H1 (cell line): ENCODE measurements around the gene COLQ. TPM values are rescaled to one million over a fixed set of nuclear protein-coding genes. Genes with fewer than 3 reads are reported as not detected.

Experiments
- CTCF ChIA-PET: fragments of 300-600 bp; sonication (Branson Sonifier 250); formaldehyde crosslinking; loops from one replicate; lab custom pipeline; 2021; ENCODE audit not compliant: partially characterized antibody; lab: Charles Lee
- POLR2A ChIA-PET: fragments of 300-600 bp; sonication (Branson Sonifier 250); formaldehyde crosslinking; loops from one replicate; lab custom pipeline; 2021; ENCODE audit warnings: inconsistent platforms; ENCODE audit not compliant: partially characterized antibody; lab: Charles Lee
- DNase-seq, 2 experiments: peaks; one replicate each; pipeline versions ENCODE4 v3.0.0 to v3.0.0-alpha.2; 2010 to 2022; ENCODE audit warnings: low spot score in 2 of 2, low read depth in 1 of 2, mixed read lengths in 1 of 2
- FAIRE-seq: peaks from 2 replicates; lab custom pipeline; 2011; peaks lifted over from hg19 to GRCh38; lab: Jason Lieb, UNC
- H2AFZ ChIP-seq: 2 replicates; pipeline ENCODE4 v1.8.1; 2012; ENCODE audit warnings: low read length, inconsistent platforms
- H2AK5ac ChIP-seq: 2 replicates; pipeline ENCODE4 v1.6.1; 2013; ENCODE audit warnings: low read depth, low read length
- H2BK120ac ChIP-seq: replicated peaks from 2 replicates; pipeline ENCODE3; 2013; ENCODE audit warnings: low read depth, low read length, inconsistent platforms
- H2BK12ac ChIP-seq: 2 replicates; pipeline ENCODE4 v1.6.1; 2013; ENCODE audit warnings: low read depth, low read length
- H2BK15ac ChIP-seq: 2 replicates; pipeline ENCODE4 v1.6.1; 2013; ENCODE audit warnings: low read length
- H2BK20ac ChIP-seq: 2 replicates; pipeline ENCODE4 v1.6.1; 2013; ENCODE audit warnings: low read length
- H2BK5ac ChIP-seq: 2 replicates; pipeline ENCODE4 v1.6.1; 2013; ENCODE audit warnings: low read depth, low read length
- H3K14ac ChIP-seq: 2 replicates; pipeline ENCODE4 v1.6.1; 2013; ENCODE audit warnings: inconsistent platforms; ENCODE audit not compliant: insufficient read length
- H3K18ac ChIP-seq: 2 replicates; pipeline ENCODE4 v1.6.1; 2013; ENCODE audit warnings: low read length; ENCODE audit errors: extremely low read depth
- H3K23ac ChIP-seq: 2 replicates; pipeline ENCODE4 v1.6.1; 2013; ENCODE audit warnings: inconsistent platforms; ENCODE audit not compliant: insufficient read length
- H3K23me2 ChIP-seq: 2 replicates; pipeline ENCODE4 v1.6.1; 2013; ENCODE audit warnings: low read depth, low read length
- H3K27ac ChIP-seq: 2 replicates; pipeline ENCODE4 v1.6.1; 2011; ENCODE audit warnings: low read depth, low read length, inconsistent platforms
- H3K27me3 ChIP-seq, 4 experiments: replicated peaks in 1 of 4; 1 replicate in 1 of 4; 2 replicates in 3 of 4; pipeline versions ENCODE4 v1.6.1 to v1.8.1; 2011 to 2013; ENCODE audit warnings: low read length in 3 of 4, mild to moderate bottlenecking in 3 of 4, inconsistent platforms in 2 of 4, mixed read lengths in 2 of 4, moderate library complexity in 1 of 4; ENCODE audit not compliant: control insufficient read depth in 3 of 4, insufficient read depth in 3 of 4; ENCODE audit errors: extremely low read depth in 1 of 4
- H3K36me3 ChIP-seq, 4 experiments: 2 replicates each; pipeline versions ENCODE4 v1.6.1 to v1.8.1; 2011 to 2013; ENCODE audit warnings: mild to moderate bottlenecking in 4 of 4, low read length in 3 of 4, moderate library complexity in 2 of 4, control low read depth in 1 of 4, inconsistent platforms in 1 of 4; ENCODE audit not compliant: insufficient read depth in 4 of 4, control insufficient read depth in 2 of 4
- H3K4ac ChIP-seq: replicated peaks from 2 replicates; pipeline ENCODE3; 2013; ENCODE audit warnings: low read length, low read depth, mixed read lengths, inconsistent platforms; ENCODE audit not compliant: insufficient read length
- H3K4me1 ChIP-seq, 4 experiments: replicated peaks in 1 of 4; 1 replicate in 1 of 4; 2 replicates in 3 of 4; pipeline versions ENCODE4 v1.6.1 to v1.8.1; 2011 to 2013; ENCODE audit warnings: low read length in 3 of 4, inconsistent platforms in 2 of 4, mixed read lengths in 1 of 4; ENCODE audit not compliant: insufficient read depth in 4 of 4, control insufficient read depth in 3 of 4
- H3K4me2 ChIP-seq, 2 experiments: 2 replicates each; pipeline versions ENCODE4 v1.6.1 to v1.8.1; 2011 to 2013; ENCODE audit warnings: low read depth in 2 of 2, low read length in 2 of 2, control low read depth in 1 of 2, inconsistent platforms in 1 of 2, mild to moderate bottlenecking in 1 of 2; ENCODE audit not compliant: insufficient read depth in 1 of 2
- H3K4me3 ChIP-seq, 4 experiments: fragments of 200-600, 300-600 bp in 1 of 4; sonication (generic), shearing (Covaris generic), sonication (Bioruptor Twin) in 1 of 4; 2 replicates each; pipeline versions ENCODE4 v1.5.1 to v1.8.1; 2011 to 2016; ENCODE audit warnings: low read length in 4 of 4, low read depth in 3 of 4, control low read depth in 2 of 4, inconsistent platforms in 2 of 4, mild to moderate bottlenecking in 2 of 4, mixed read lengths in 1 of 4, moderate library complexity in 1 of 4; ENCODE audit not compliant: insufficient read depth in 2 of 4; ENCODE audit errors: extremely low read depth in 1 of 4
- H3K56ac ChIP-seq: replicated peaks from 2 replicates; pipeline ENCODE3; 2013; ENCODE audit warnings: low read depth, mild to moderate bottlenecking, mixed read lengths, low read length, inconsistent platforms; ENCODE audit not compliant: insufficient read length
- H3K79me1 ChIP-seq: 2 replicates; pipeline ENCODE4 v1.6.1; 2013; ENCODE audit warnings: low read depth, low read length, control low read depth
- H3K79me2 ChIP-seq, 2 experiments: 2 replicates each; pipeline versions ENCODE4 v1.6.1 to v1.8.1; 2012 to 2013; ENCODE audit warnings: low read length in 2 of 2, mild to moderate bottlenecking in 2 of 2, inconsistent platforms in 1 of 2; ENCODE audit not compliant: insufficient read depth in 2 of 2, control insufficient read depth in 1 of 2
- H3K9ac ChIP-seq, 4 experiments: replicated peaks in 1 of 4; 1 replicate in 1 of 4; 2 replicates in 3 of 4; pipeline versions ENCODE4 v1.6.1 to v1.8.1; 2011 to 2013; ENCODE audit warnings: low read depth in 3 of 4, low read length in 3 of 4, control low read depth in 2 of 4, mild to moderate bottlenecking in 2 of 4, moderate library complexity in 2 of 4, inconsistent platforms in 1 of 4; ENCODE audit errors: extremely low read depth in 1 of 4
- H3K9me3 ChIP-seq, 2 experiments: 2 replicates each; pipeline versions ENCODE4 v1.6.1 to v1.8.1; 2012 to 2013; ENCODE audit warnings: mild to moderate bottlenecking in 2 of 2, moderate library complexity in 2 of 2, control low read depth in 1 of 2, inconsistent platforms in 1 of 2, low read depth in 1 of 2, low read length in 1 of 2, mixed read lengths in 1 of 2; ENCODE audit not compliant: insufficient read depth in 2 of 2
- H4K20me1 ChIP-seq, 2 experiments: replicated peaks in 1 of 2; 2 replicates each; pipeline versions ENCODE3 to v1.8.1; 2011 to 2013; ENCODE audit warnings: inconsistent platforms in 2 of 2, low read length in 2 of 2, mild to moderate bottlenecking in 1 of 2; ENCODE audit not compliant: insufficient read depth in 2 of 2, control insufficient read depth in 1 of 2
- H4K5ac ChIP-seq: 2 replicates; pipeline ENCODE4 v1.6.1; 2013; ENCODE audit warnings: low read length, low read depth, mixed read lengths, inconsistent platforms; ENCODE audit not compliant: insufficient read length
- H4K8ac ChIP-seq: 2 replicates; pipeline ENCODE4 v1.8.0; 2013; ENCODE audit warnings: mild to moderate bottlenecking, moderate library complexity, low read length, inconsistent platforms; ENCODE audit not compliant: insufficient read depth; ENCODE audit errors: extremely low read depth
- H4K91ac ChIP-seq: replicated peaks from 2 replicates; pipeline ENCODE3; 2013; ENCODE audit warnings: low read length, mixed read lengths, inconsistent platforms; ENCODE audit not compliant: insufficient read length
- BCL11A ChIP-seq, 2 experiments: IDR thresholded peaks; one replicate each; pipeline ENCODE4 v1.6.1; 2011; ENCODE audit warnings: low read depth in 2 of 2, low read length in 2 of 2, mild to moderate bottlenecking in 2 of 2
- CREB1 ChIP-seq: IDR thresholded peaks from 2 replicates; pipeline ENCODE4 v1.6.1; 2012; ENCODE audit warnings: inconsistent platforms
- CTBP2 ChIP-seq: IDR thresholded peaks from 2 replicates; pipeline ENCODE4 v1.7.0; 2011; ENCODE audit warnings: borderline replicate concordance, mild to moderate bottlenecking, moderate library complexity, mixed read lengths, low read length; ENCODE audit not compliant: insufficient read depth, insufficient read length
- EGR1 ChIP-seq: IDR thresholded peaks from 2 replicates; pipeline ENCODE4 v1.6.1; 2011; ENCODE audit warnings: low read depth, low read length, borderline replicate concordance
- FOSL1 ChIP-seq: IDR thresholded peaks from 2 replicates; pipeline ENCODE4 v1.6.1; 2011; ENCODE audit warnings: mild to moderate bottlenecking, low read depth, low read length, moderate library complexity; ENCODE audit not compliant: insufficient read depth
- KDM4A ChIP-seq: IDR thresholded peaks from one replicate; pipeline ENCODE4 v1.7.1; 2012; ENCODE audit warnings: low read depth, mild to moderate bottlenecking, moderate library complexity, low read length, inconsistent platforms; ENCODE audit not compliant: severe bottlenecking
- KDM5A ChIP-seq: fragments of 200-600 bp; IDR thresholded peaks from 2 replicates; pipeline ENCODE4 v1.7.1; 2012; ENCODE audit warnings: mild to moderate bottlenecking, low read length, inconsistent platforms, mixed read lengths
- RAD21 ChIP-seq, 2 experiments: IDR thresholded peaks in 1 of 2; conservative IDR thresholded peaks in 1 of 2; 2 replicates each; pipeline ENCODE4 v1.6.1; 2011; ENCODE audit warnings: low read depth in 2 of 2, low read length in 2 of 2, improper control_type of control experiment in 1 of 2, inconsistent platforms in 1 of 2, mild to moderate bottlenecking in 1 of 2, moderate library complexity in 1 of 2
- RBBP5 ChIP-seq: IDR thresholded peaks from 2 replicates; pipeline ENCODE4 v1.7.1; 2012; ENCODE audit warnings: low read depth, mild to moderate bottlenecking, inconsistent platforms, low read length, moderate library complexity, borderline replicate concordance
- TBP ChIP-seq: IDR thresholded peaks from 2 replicates; pipeline ENCODE4 v1.6.1; 2011; ENCODE audit warnings: low read depth, low read length, improper control_type of control experiment
- TCF12 ChIP-seq: IDR thresholded peaks from 2 replicates; pipeline ENCODE4 v1.6.1; 2011; ENCODE audit warnings: low read depth, mild to moderate bottlenecking, low read length
- YY1 ChIP-seq: IDR thresholded peaks from 2 replicates; pipeline ENCODE4 v1.6.1; 2011; ENCODE audit warnings: low read depth, mild to moderate bottlenecking, low read length
- WGBS, 2 experiments: shearing (Covaris generic) in 1 of 2; methylation state at CpG; one replicate each; pipeline versions ENCODE4 v1.1.6 to v1.1.7; 2013 to 2015; ENCODE audit warnings: low lambda C conversion rate in 2 of 2, mixed read lengths in 2 of 2, inconsistent platforms in 1 of 2, low coverage in 1 of 2, missing lambda C conversion rate in 1 of 2; ENCODE audit not compliant: insufficient replicate concordance in 2 of 2, insufficient coverage in 1 of 2, insufficient read length in 1 of 2; ENCODE audit errors: extremely low coverage in 1 of 2, missing lambda C conversion rate in 1 of 2; 5-methylcytosine and 5-hydroxymethylcytosine counted together
- polyA plus RNA-seq, 7 experiments: library from polyadenylated mRNA; depleted of rRNA in 3 of 7; stranded (reverse) in 5 of 7; unstranded in 2 of 7; fragments of >200 nt in 5 of 7; fragments of 200-250 nt in 2 of 7; gene quantifications; 1 replicate in 5 of 7; 2 replicates in 1 of 7; 4 replicates in 1 of 7; pipeline versions ENCODE4 v1.2.1 to v1.2.3, GENCODE V29; 2011 to 2013; ENCODE audit warnings: missing spikeins in 2 of 7, mixed read lengths in 2 of 7
- total RNA-seq: library from RNA; stranded (reverse); fragmentation: NEBNext Ultra II Directional; extraction: Animal tissue kit (Norgen Biotek cat#: 25700); gene quantifications from 2 replicates; pipeline ENCODE4 v1.2.1, GENCODE V29; 2021
- TF ChIP-seq, protein P1 (sequence below): IDR thresholded peaks from 2 replicates; pipeline ENCODE4 v1.6.1; 2011; ENCODE audit warnings: low read length, improper control_type of control experiment

Gene COLQ
- total and polyA plus RNA-seq, 2 of the 8 experiments (the other 6 are each of a cell fraction or from before 2014, with no cell fraction given) = 1.5 to 1.9 TPM

DNA sequence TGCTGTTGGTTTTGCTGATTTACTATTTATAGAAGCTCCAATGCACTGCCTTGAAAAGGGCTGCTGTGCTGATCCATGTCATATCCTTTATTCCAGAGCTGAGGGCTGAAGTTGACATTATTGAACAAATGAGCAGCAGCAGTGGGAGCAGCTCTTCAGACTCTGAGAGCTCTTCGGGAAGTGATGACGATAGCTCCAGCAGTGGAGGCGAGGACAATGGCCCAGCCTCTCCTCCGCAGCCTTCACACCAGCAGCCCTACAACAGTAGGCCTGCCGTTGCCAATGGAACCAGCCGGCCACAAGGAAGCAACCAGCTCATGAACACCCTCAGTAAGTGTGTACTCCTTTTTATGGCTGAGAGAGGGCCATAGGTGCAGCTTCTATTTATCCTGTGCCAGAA, 85.3 kb downstream of the COLQ start:
- Histone ChIP-seq H2AFZ (no peak overlapping the region), H3K79me1 (no peaks in the 10 kb centered on the region), H3K23ac (no peak overlapping the region), H3K36me3 (peaks cover 20 to 81% (median 60%) of the 10 kb centered on the region in 4 experiments), H4K20me1 (peaks cover 0 to 2% of the 10 kb centered on the region in 2 experiments), H3K79me2 (no peaks in the 10 kb centered on the region), H2BK120ac (no peak overlapping the region), H3K18ac (no peak overlapping the region), H4K5ac (no peak overlapping the region), H3K4me2 (no peak overlapping the region), H3K4me1 (no peaks in the 10 kb centered on the region), H4K8ac (no peak overlapping the region), H2BK5ac (no peak overlapping the region), H2BK20ac (no peak overlapping the region), H3K23me2 (no peaks in the 10 kb centered on the region), H3K56ac (no peak overlapping the region), H2BK12ac (no peak overlapping the region), H3K27me3 (no peaks in the 10 kb centered on the region), H3K9me3 (no peaks in the 10 kb centered on the region), H3K14ac (no peak overlapping the region), H3K27ac (no peak overlapping the region), H2BK15ac (no peak overlapping the region), H3K4me3 (no peak overlapping the region), H4K91ac (no peak overlapping the region), H3K4ac (no peak overlapping the region), H3K9ac (no peak overlapping the region), H2AK5ac (no peak overlapping the region)
- WGBS, 2 experiments = 91% methylated on average over 6 of the region's 6 CpGs; no CpG with 5 or more reads in 1 of the 2 experiments
- no peak for FAIRE-seq
- CTCF ChIA-PET = interaction anchor here (1.1 to 1.2 kb wide), 2 partner anchors 9 to 329 kb away, joined by 3 to 5 read pairs; partner anchors contain the start of genes EAF1 and METTL6
- DNase-seq = no peak
- POLR2A ChIA-PET = interaction anchor here (0.5 to 0.6 kb wide), 2 partner anchors 27 to 908 kb away, joined by 3 read pairs; no protein-coding TSS in a partner anchor
- TF ChIP-seq TCF12 = no peak
- TF ChIP-seq TBP = no peak
- TF ChIP-seq YY1 = no peak
- TF ChIP-seq, protein P1, sequence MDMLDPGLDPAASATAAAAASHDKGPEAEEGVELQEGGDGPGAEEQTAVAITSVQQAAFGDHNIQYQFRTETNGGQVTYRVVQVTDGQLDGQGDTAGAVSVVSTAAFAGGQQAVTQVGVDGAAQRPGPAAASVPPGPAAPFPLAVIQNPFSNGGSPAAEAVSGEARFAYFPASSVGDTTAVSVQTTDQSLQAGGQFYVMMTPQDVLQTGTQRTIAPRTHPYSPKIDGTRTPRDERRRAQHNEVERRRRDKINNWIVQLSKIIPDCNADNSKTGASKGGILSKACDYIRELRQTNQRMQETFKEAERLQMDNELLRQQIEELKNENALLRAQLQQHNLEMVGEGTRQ = no peak
- TF ChIP-seq RBBP5 = no peak
- no peak for TF ChIP-seq CTBP2
- TF ChIP-seq KDM5A = no peak
- TF ChIP-seq RAD21 (IDR thresholded peaks at IDR 0.05 in 1 of 2, conservative IDR thresholded peaks at IDR 0.05 in 1 of 2; ENCODE audit: low read depth in 2 of 2, low read length in 2 of 2) = no peak
- TF ChIP-seq FOSL1 = no peak
- no peak for TF ChIP-seq KDM4A
- TF ChIP-seq CREB1 = no peak
- TF ChIP-seq BCL11A (IDR thresholded peaks at IDR 0.05; ENCODE audit: low read depth in 2 of 2, low read length in 2 of 2) = no peak
- no peak for TF ChIP-seq EGR1
